SJSA1 (cell line): ENCODE results near the gene MAD1L1. TPM values are rescaled to one million over a fixed set of nuclear protein-coding genes. Genes with fewer than 3 reads are reported as not detected.

Source experiments
- DNase-seq, 2 experiments: peaks; one replicate each; pipeline ENCODE4 v3.0.0-alpha.2; 2015 to 2020; ENCODE audit warnings: low spot score in 2 of 2, low read depth in 1 of 2
- H3K27ac ChIP-seq: fragments of 250-450 bp; sonication (Bioruptor Pico); 2 replicates; pipeline ENCODE4 v1.5.1; 2020; ENCODE audit warnings: mild to moderate bottlenecking, moderate library complexity
- H3K27me3 ChIP-seq: fragments of 250-450 bp; sonication (Bioruptor Pico); replicated peaks from 2 replicates; pipeline ENCODE4 v1.5.1; 2020; ENCODE audit warnings: mild to moderate bottlenecking, moderate library complexity
- H3K36me3 ChIP-seq: fragments of 250-450 bp; sonication (Bioruptor Pico); 2 replicates; pipeline ENCODE4 v1.5.1; 2020; ENCODE audit warnings: mild to moderate bottlenecking
- H3K4me1 ChIP-seq: fragments of 250-450 bp; sonication (Bioruptor Pico); replicated peaks from 2 replicates; pipeline ENCODE4 v1.6.1; 2021; ENCODE audit warnings: mild to moderate bottlenecking
- H3K4me3 ChIP-seq: fragments of 250-450 bp; sonication (Bioruptor Pico); 2 replicates; pipeline ENCODE4 v1.5.1; 2020; ENCODE audit warnings: mild to moderate bottlenecking
- H3K9me3 ChIP-seq: fragments of 250-450 bp; sonication (Bioruptor Pico); replicated peaks from 2 replicates; pipeline ENCODE4 v1.5.1; 2020; ENCODE audit warnings: mild to moderate bottlenecking
- total RNA-seq: library from RNA; depleted of rRNA; stranded (reverse); fragments of >200 nt; shearing (Covaris generic); gene quantifications from 2 replicates; pipeline ENCODE4 v1.2.3, GENCODE V29; 2014

The MAD1L1 gene
- total RNA-seq, 1 experiment from 2014 or later: 44.0 TPM

- Histone ChIP-seq H3K27ac (no peak overlapping the region), H3K27me3 (no peaks in the 10 kb centered on the region), H3K9me3 (no peaks in the 10 kb centered on the region), H3K4me1 (no peaks in the 10 kb centered on the region), H3K36me3 (no peaks in the 10 kb centered on the region), H3K4me3 (no peak overlapping the region)
- no peak for DNase-seq
Observed at GRCh38 chr7:1856161-1856887, 376.4 kb downstream of the MAD1L1 start.

- no peak for DNase-seq
- Histone ChIP-seq H3K27me3 (no peaks in the 10 kb centered on the region), H3K36me3 (no peaks in the 10 kb centered on the region), H3K4me1 (no peaks in the 10 kb centered on the region), H3K9me3 (no peaks in the 10 kb centered on the region), H3K4me3 (no peak overlapping the region), H3K27ac (no peak overlapping the region)
Observed at GRCh38 chr7:1855725-1856160, 377.0 kb downstream of the MAD1L1 start.

- no peaks in the 10 kb centered on the region for H3K27me3 ChIP-seq
- no peak for DNase-seq
- H3K27ac ChIP-seq: no peak overlapping the region
- no peaks in the 10 kb centered on the region for H3K9me3 ChIP-seq
- H3K4me3 ChIP-seq: no peak overlapping the region
- no peaks in the 10 kb centered on the region for H3K36me3 ChIP-seq
- H3K4me1 ChIP-seq: no peaks in the 10 kb centered on the region
Observed at GRCh38 chr7:1854866-1855724, 377.6 kb downstream of the MAD1L1 start.

- H3K4me1 ChIP-seq: no peaks in the 10 kb centered on the region
Observed at GRCh38 chr7:1853986-1854865, 378.5 kb downstream of the MAD1L1 start.

GRCh38 chr7:1853431-1853985 is 379.2 kb downstream of the MAD1L1 start:
- H3K4me3 ChIP-seq: no peak overlapping the region
- no peak for DNase-seq
- no peaks in the 10 kb centered on the region for H3K36me3 ChIP-seq
- H3K4me1 ChIP-seq: no peaks in the 10 kb centered on the region
- no peak overlapping the region for H3K27ac ChIP-seq
- no peaks in the 10 kb centered on the region for H3K27me3 ChIP-seq
- no peaks in the 10 kb centered on the region for H3K9me3 ChIP-seq

More at GRCh38 chr7:1853986-1854865, 378.5 kb downstream of the MAD1L1 start:
- H3K4me3 ChIP-seq: no peak overlapping the region
- no peaks in the 10 kb centered on the region for H3K36me3 ChIP-seq
- DNase-seq: no peak
- no peaks in the 10 kb centered on the region for H3K9me3 ChIP-seq
- no peaks in the 10 kb centered on the region for H3K27me3 ChIP-seq
- no peak overlapping the region for H3K27ac ChIP-seq

GRCh38 chr7:1852517-1853430 is 380.0 kb downstream of the MAD1L1 start:
- H3K4me1 ChIP-seq: no peaks in the 10 kb centered on the region
- no peak overlapping the region for H3K27ac ChIP-seq
- H3K27me3 ChIP-seq: no peaks in the 10 kb centered on the region

GRCh38 chr7:1851721-1852516 is 380.8 kb downstream of the MAD1L1 start:
- DNase-seq: no peak
- Histone ChIP-seq H3K27me3 (no peaks in the 10 kb centered on the region), H3K9me3 (no peaks in the 10 kb centered on the region), H3K27ac (no peak overlapping the region), H3K36me3 (no peaks in the 10 kb centered on the region), H3K4me1 (no peaks in the 10 kb centered on the region), H3K4me3 (no peak overlapping the region)

More at GRCh38 chr7:1852517-1853430, 380.0 kb downstream of the MAD1L1 start:
- DNase-seq: no peak
- Histone ChIP-seq H3K9me3 (no peaks in the 10 kb centered on the region), H3K4me3 (no peak overlapping the region), H3K36me3 (no peaks in the 10 kb centered on the region)

GRCh38 chr7:1850976-1851571 is 381.7 kb downstream of the MAD1L1 start:
- Histone ChIP-seq H3K4me1 (no peaks in the 10 kb centered on the region), H3K27ac (no peak overlapping the region), H3K9me3 (no peaks in the 10 kb centered on the region)

GRCh38 chr7:1850111-1850975 is 382.4 kb downstream of the MAD1L1 start:
- DNase-seq: no peak
- Histone ChIP-seq H3K27me3 (no peaks in the 10 kb centered on the region), H3K4me3 (no peak overlapping the region), H3K4me1 (no peaks in the 10 kb centered on the region), H3K9me3 (no peaks in the 10 kb centered on the region), H3K36me3 (no peaks in the 10 kb centered on the region), H3K27ac (no peak overlapping the region)

More at GRCh38 chr7:1850976-1851571, 381.7 kb downstream of the MAD1L1 start:
- DNase-seq: no peak
- no peaks in the 10 kb centered on the region for H3K36me3 ChIP-seq
- H3K27me3 ChIP-seq: no peaks in the 10 kb centered on the region
- H3K4me3 ChIP-seq: no peak overlapping the region

- Histone ChIP-seq H3K27me3 (no peaks in the 10 kb centered on the region), H3K4me3 (no peak overlapping the region), H3K27ac (no peak overlapping the region), H3K4me1 (no peaks in the 10 kb centered on the region), H3K36me3 (no peaks in the 10 kb centered on the region), H3K9me3 (no peaks in the 10 kb centered on the region)
- DNase-seq: no peak
Observed at GRCh38 chr7:1849351-1850041, 383.2 kb downstream of the MAD1L1 start.
